AG04449 (cell line): ENCODE results near the gene THAP5.

ENCODE experiments used
- CTCF ChIA-PET: fragments of 350-600 bp; formaldehyde crosslinking; extraction: SDS; loops from one replicate; lab custom pipeline; 2021; ENCODE audit warnings: antibody characterized with exemption; lab: Yijun Ruan, JAX
- POLR2A ChIA-PET: fragments of 400-600, 350-600 bp; formaldehyde crosslinking; extraction: SDS; loops from one replicate; lab custom pipeline; 2020; ENCODE audit warnings: antibody characterized with exemption, inconsistent platforms; lab: Yijun Ruan, JAX
- DNase-seq: peaks from one replicate; pipeline ENCODE4 v3.0.0-alpha.2; 2010; ENCODE audit warnings: low read depth, low spot score
- H3K4me3 ChIP-seq: 2 replicates; pipeline ENCODE4 v1.5.1; 2011; ENCODE audit warnings: low read depth, mild to moderate bottlenecking, control low read depth, low read length
- TF ChIP-seq, protein P1 (sequence below): IDR thresholded peaks from one replicate; pipeline ENCODE4 v1.5.1; 2011; ENCODE audit warnings: mild to moderate bottlenecking, moderate library complexity, low read length, control low read depth, inconsistent platforms; ENCODE audit not compliant: insufficient read depth; ENCODE audit errors: missing control alignments

THAP5 gene

DNA sequence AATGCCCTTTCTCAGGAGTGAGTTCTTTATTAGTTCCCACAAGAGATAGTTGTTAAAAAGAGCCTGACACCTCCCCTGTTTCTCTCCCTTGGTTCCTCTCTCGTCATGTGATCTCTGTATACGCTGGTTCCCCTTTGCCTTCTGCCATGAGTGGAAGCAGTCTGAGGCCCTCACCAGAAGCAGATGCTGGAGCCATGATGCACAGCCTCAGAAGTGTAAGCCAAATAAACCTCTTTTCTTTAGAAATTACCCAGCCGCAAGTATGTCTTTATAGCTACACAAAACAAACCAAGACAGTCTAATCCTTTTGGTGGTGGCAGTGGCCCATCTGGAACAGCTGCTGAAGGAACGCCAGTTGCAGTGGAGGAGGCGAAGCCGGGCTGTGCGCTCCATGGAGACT, 9.4 kb upstream of the THAP5 start:
- ChIA-PET POLR2A (no interaction called here), CTCF (no interaction called here)
- TF ChIP-seq, protein P1, sequence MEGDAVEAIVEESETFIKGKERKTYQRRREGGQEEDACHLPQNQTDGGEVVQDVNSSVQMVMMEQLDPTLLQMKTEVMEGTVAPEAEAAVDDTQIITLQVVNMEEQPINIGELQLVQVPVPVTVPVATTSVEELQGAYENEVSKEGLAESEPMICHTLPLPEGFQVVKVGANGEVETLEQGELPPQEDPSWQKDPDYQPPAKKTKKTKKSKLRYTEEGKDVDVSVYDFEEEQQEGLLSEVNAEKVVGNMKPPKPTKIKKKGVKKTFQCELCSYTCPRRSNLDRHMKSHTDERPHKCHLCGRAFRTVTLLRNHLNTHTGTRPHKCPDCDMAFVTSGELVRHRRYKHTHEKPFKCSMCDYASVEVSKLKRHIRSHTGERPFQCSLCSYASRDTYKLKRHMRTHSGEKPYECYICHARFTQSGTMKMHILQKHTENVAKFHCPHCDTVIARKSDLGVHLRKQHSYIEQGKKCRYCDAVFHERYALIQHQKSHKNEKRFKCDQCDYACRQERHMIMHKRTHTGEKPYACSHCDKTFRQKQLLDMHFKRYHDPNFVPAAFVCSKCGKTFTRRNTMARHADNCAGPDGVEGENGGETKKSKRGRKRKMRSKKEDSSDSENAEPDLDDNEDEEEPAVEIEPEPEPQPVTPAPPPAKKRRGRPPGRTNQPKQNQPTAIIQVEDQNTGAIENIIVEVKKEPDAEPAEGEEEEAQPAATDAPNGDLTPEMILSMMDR, result no peak

DNA sequence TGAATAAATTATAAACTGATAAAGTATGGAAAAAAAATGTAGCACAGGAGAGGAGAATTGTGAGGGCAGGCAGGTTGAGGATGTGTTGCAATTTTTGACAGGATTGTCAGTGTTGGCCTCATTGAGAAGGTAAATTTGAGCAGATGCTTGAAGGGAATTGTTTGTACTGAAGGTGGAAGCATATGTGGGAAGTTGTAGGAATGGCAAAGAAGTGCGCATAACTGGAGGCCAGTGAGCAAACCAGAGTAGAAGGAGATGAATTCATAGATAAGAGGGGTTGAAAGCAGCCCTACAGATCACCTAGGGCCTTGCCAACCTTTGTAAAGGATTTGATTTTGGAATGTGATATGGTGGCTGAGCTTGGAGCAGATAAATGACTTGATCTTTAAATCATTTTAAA, 6.6 kb upstream of the THAP5 start:
- CTCF ChIA-PET, result no interaction called here
- DNase-seq, result no peak
- H3K4me3 ChIP-seq, result no peak overlapping the region
- TF ChIP-seq, protein P1, result no peak
- POLR2A ChIA-PET, result no interaction called here

More for the DNA sequence above, 9.4 kb upstream of the THAP5 start:
- H3K4me3 ChIP-seq, result no peak overlapping the region
- DNase-seq, result no peak

DNA sequence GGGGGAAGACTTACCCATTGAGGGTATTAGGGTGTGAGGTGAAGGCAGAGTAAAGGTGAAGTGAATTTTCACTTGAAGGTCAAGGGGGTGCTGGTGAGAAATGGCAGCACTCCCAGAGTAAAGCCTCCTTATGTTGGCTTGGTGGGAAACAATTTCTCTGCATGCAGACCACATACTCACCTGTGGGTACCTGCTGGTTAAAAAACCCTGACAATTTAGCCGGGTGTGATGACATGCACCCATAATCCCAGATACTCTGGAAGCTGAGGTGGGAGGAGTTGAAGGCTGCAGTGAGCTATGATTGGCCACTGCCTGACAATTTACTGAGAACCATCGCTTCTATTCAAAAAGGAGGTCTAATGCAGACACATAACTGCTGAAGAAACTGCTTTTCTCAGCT, 5.7 kb upstream of the THAP5 start:
- POLR2A ChIA-PET, result no interaction called here
- CTCF ChIA-PET, result no interaction called here
- H3K4me3 ChIP-seq, result no peak overlapping the region

DNA sequence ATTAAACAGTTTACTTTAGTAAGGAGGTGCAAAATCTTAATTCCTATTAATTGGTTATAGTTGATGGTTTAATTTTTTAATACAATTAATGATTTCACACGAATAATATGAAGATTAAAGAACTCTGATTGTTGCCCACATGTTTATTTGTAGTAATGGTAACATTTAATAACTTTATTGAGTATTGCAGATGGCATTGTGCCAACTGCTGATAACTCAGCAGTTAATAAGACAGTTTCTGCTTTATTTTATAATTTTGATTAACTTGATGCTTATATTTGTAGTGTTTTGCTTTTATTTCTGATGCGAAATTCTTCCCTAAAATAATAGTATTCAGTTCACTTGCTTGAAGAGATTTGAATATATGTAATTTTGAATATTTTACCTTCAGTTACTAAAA, 3.0 kb upstream of the THAP5 start:
- no peak for DNase-seq
- ChIA-PET POLR2A (no interaction called here), CTCF (no interaction called here)
- no peak overlapping the region for H3K4me3 ChIP-seq
- TF ChIP-seq, protein P1, result no peak

More for the DNA sequence above, 5.7 kb upstream of the THAP5 start:
- no peak for DNase-seq
- TF ChIP-seq, protein P1, result no peak

DNA sequence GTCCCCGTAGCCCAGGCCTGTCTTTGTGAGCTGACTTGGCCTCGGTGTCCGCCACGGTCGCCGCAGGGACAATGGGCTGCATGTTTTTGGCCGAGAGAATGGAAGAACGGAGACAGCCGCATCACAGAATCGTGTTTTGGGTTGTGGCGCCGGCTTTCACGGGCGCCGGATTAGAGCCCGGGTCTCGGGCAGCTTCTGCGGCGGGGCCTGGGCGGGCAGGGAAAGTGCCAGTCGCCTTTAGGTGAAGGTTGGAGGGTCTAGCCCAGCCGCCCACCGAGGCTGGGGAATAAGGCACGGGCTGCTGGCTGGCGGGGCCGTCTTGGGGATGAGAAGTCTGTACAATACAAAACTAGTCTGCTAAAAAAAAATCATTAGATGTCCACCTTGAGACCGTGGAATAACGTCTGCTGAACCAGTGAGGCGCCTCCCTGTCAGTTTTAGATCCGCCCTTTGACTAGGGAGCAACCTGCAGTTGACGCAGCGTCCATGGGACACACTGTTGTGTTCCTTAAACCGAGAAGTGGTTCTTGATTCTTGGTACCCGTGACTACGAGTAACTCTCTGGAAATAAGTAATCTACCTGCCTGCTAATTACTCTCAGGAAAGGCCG, 745 bp upstream of the THAP5 start:
- no peak for DNase-seq
- POLR2A ChIA-PET, result interaction anchor here (1.8 to 2.2 kb wide), 2 partner anchors 9 to 45 kb away, joined by 6 to 11 read pairs; partner anchors contain the start of gene PNPLA8
- TF ChIP-seq, protein P1, result no peak
- H3K4me3 ChIP-seq, result peak overlapping the region; percentile 88
- CTCF ChIA-PET, result interaction anchor here (0.7 kb wide), 1 partner anchor 9 kb away, joined by 3 read pairs; no protein-coding TSS in a partner anchor

DNA sequence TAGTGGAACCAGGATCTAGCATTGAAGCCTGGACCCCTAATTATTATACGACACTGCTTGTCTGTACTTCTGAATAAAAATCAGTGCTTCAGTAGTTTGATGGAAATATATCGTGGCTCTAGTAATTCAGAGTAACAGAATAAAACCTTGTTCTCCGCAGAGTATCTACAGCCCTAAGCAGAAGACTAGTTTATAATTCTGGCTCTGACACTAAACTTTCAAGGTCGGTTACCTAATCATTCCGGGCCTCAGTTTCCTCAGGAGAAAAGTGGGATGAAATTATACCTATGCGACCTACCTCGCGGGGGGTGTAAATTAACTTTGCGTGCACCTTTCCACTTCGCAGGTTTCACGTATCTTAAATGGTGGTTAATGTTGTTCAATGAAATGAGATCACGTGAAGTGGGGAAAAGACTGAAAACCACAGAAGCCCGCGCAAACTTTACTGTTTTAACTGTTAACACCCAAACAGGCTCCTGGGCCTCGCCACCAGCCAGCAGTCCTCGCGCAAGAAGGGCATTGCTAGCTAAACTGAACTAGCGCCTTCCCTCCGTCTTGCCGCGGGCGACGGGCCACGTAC, 615 bp downstream of the THAP5 start:
- POLR2A ChIA-PET, result interaction anchor here (1.8 to 2.2 kb wide), 2 partner anchors 8 to 43 kb away, joined by 6 to 11 read pairs; partner anchors contain the start of gene PNPLA8
- no peak for DNase-seq
- peak overlapping the region; percentile 89 for H3K4me3 ChIP-seq
- TF ChIP-seq, protein P1, result no peak
- CTCF ChIA-PET, result interaction anchor here (0.5 kb wide), 1 partner anchor 32 kb away, joined by 3 read pairs; no protein-coding TSS in a partner anchor
